Inferior parietal cortex (tissue), 1 donor: ENCODE results near the gene RPS4Y1.

Experiments
- DNase-seq: peaks from one replicate; pipeline ENCODE4 v3.0.0-alpha.2; 2016; ENCODE audit errors: extremely low spot score

RPS4Y1 gene

GRCh38 chrY:2883561-2883960 lies 42.2 kb downstream of the RPS4Y1 start:
- DNase-seq: no peak

- no peak for DNase-seq
These were observed 44.5 kb downstream of the RPS4Y1 start for GRCh38 chrY:2885880-2886279.

- DNase-seq: no peak
These were observed 46.0 kb downstream of the RPS4Y1 start for GRCh38 chrY:2887386-2887785.

GRCh38 chrY:2887955-2888354 lies 46.6 kb downstream of the RPS4Y1 start:
- no peak for DNase-seq

GRCh38 chrY:2893471-2893870 lies 52.1 kb downstream of the RPS4Y1 start:
- DNase-seq: no peak

- DNase-seq: no peak
These were observed 54.6 kb downstream of the RPS4Y1 start for GRCh38 chrY:2896050-2896449.

GRCh38 chrY:2907356-2907755 lies 66.0 kb downstream of the RPS4Y1 start:
- no peak for DNase-seq

GRCh38 chrY:2913066-2913815 lies 71.8 kb downstream of the RPS4Y1 start:
- DNase-seq: no peak
